Heart left ventricle (tissue), 16 donors: ENCODE measurements around the gene SLC44A2. TPM values are rescaled to one million over a fixed set of nuclear protein-coding genes. Genes with fewer than 3 reads are reported as not detected.

Experiments
- ATAC-seq, 4 donors: fragments of 200-7000 bp; cut with Tn5 transposase; one replicate each; pipeline ENCODE4 v1.9.1; 2020 to 2022; ENCODE audit warnings: moderate library complexity in 4 of 4, mild to moderate bottlenecking in 3 of 4, moderate number of reproducible peaks in 1 of 4
- DNase-seq, 5 donors: peaks; one replicate each; pipeline ENCODE4 v3.0.0-alpha.2; 2020
- H3K27ac ChIP-seq, 12 donors: fragments of 200-600 bp; sonication (generic) in 4 of 12; one replicate each; pipeline versions ENCODE4 v1.5.0 to v1.8.0; 2016 to 2022; ENCODE audit warnings: mild to moderate bottlenecking in 2 of 12
- H3K27me3 ChIP-seq, 9 donors: fragments of 200-600 bp; sonication (generic) in 2 of 9; one replicate each; pipeline versions ENCODE4 v1.5.1 to v1.8.0; 2016 to 2022; ENCODE audit warnings: mild to moderate bottlenecking in 3 of 9
- H3K36me3 ChIP-seq, 9 donors: fragments of 200-600 bp; sonication (generic) in 2 of 9; one replicate each; pipeline versions ENCODE4 v1.5.0 to v1.8.0; 2018 to 2022; ENCODE audit warnings: mild to moderate bottlenecking in 2 of 9
- H3K4me1 ChIP-seq, 12 donors: fragments of 200-600 bp; sonication (generic) in 4 of 12; one replicate each; pipeline versions ENCODE4 v1.5.0 to v1.8.0; 2016 to 2022; ENCODE audit warnings: mild to moderate bottlenecking in 3 of 12
- H3K4me3 ChIP-seq, 12 donors: fragments of 200-600 bp; sonication (generic) in 4 of 12; one replicate each; pipeline versions ENCODE4 v1.5.0 to v1.8.0; 2017 to 2022; ENCODE audit warnings: mild to moderate bottlenecking in 9 of 12, moderate library complexity in 4 of 12
- H3K9me3 ChIP-seq, 12 donors: fragments of 200-600 bp; sonication (generic) in 4 of 12; one replicate each; pipeline versions ENCODE4 v1.5.0 to v1.8.0; 2016 to 2022; ENCODE audit warnings: mild to moderate bottlenecking in 1 of 12
- CTCF ChIP-seq, 12 donors: fragments of 200-600 bp; sonication (generic) in 4 of 12; IDR thresholded peaks; one replicate each; pipeline versions ENCODE4 v1.5.0 to v1.8.0; 2018 to 2022; ENCODE audit warnings: antibody characterized with exemption in 12 of 12, mild to moderate bottlenecking in 5 of 12
- POLR2A ChIP-seq, 2 donors: fragments of 450-650 bp; IDR thresholded peaks; one replicate each; pipeline ENCODE4 v1.6.1; 2017; ENCODE audit warnings: antibody characterized with exemption in 2 of 2, mild to moderate bottlenecking in 2 of 2, moderate library complexity in 2 of 2
- WGBS, 4 donors: extraction: QIAGEN DNeasy Blood & Tissue Kit in 2 of 4; methylation state at CpG; one replicate each; pipeline versions ENCODE4 v1.1.5 to v1.1.7; 2013 to 2018; 5-methylcytosine and 5-hydroxymethylcytosine counted together
- intact Hi-C, 10 donors: fragments of 100-400 bp; cut with DNase I; formaldehyde crosslinking; loops; one replicate each; pipeline versions ENCODE4 v1.11.1 to v1.14.2; 2022
- polyA plus RNA-seq, 2 donors: library from polyadenylated mRNA; stranded (reverse); fragments of 200-250 nt; gene quantifications; one replicate each; pipeline ENCODE4 v1.2.3, GENCODE V29; 2013
- total RNA-seq, 9 donors: library from RNA; depleted of rRNA in 2 of 9; stranded (reverse); fragments of >200 nt in 2 of 9; fragmentation: NEBNext Ultra II Directional in 3 of 9; extraction: Animal tissue kit (Norgen Biotek cat#: 25700) in 3 of 9; gene quantifications; one replicate each; pipeline versions ENCODE4 v1.1.0 to v1.2.4, GENCODE V29; 2016 to 2023
- donor health status: ischemic (EF 13 %, LVEDD 7.1; RV severe dilation, severe dysfunction).
- donor health status: healthy with polysubstance abuse.
- donor health status: DM: no; HTN: yes; CAD: no.
- donor health status: DM: no; HTN: no; CAD: no.
- donor health status: ischemic (EF 25% LVEDD 6.9; RV normal size, moderate dysfunction).
- donor health status: ischemic (EF 25% LVEDD 5.7; RV mildly dilated, moderate dysfunction).
- donor health status: healthy.
- donor health status: DM: yes; HTN: yes; CAD: no.
- donor health status: ischemic (EF 35%, LVEDD 5.7; RV mildly dilated, moderate dysfunction).
- donor health status: nonischemic (EF 11% LVEDD 7.7; RV severe dilation, severe dysfunction).
- donor health status: DM: yes; HTN: yes; CAD: no.
- donor health status: PGD.
- donor health status: ischemic (EF 29% LVEDD 5.4; RV normal size, mild dysfunction).
- donor health status: nonischemic (EF 23%, LVEDD 6.1; RV moderate dilation, normal function).

SLC44A2 gene
- total and polyA plus RNA-seq, 11 donors, result 43.1 to 130 (median 82.5) TPM

- H3K4me1 ChIP-seq, result peaks cover 0 to 51% (median 36%) of the 10 kb centered on the region in 12 donors
- H3K27me3 ChIP-seq, result no peaks in the 10 kb centered on the region
- intact Hi-C loops, result loop anchor here in 2 of 10 donors (5.0 kb wide), 2 partner anchors 43 to 87 kb away; partner anchors contain the start of genes CDKN2D (in 1 of the 2) and KRI1 (in 1 of the 2)
- ATAC-seq (peak; percentile 90 to 95 (median 93)), DNase-seq (peak; percentile 99 to 100 (median 100))
- 0 to 1% (median 0%) methylated on average over 61 to 91 of the region's 91 CpGs for WGBS, 4 donors
- peak within 1 kb of the TSS; percentile 75 to 100 (median 94) for H3K4me3 ChIP-seq
- peak within 1 kb of the TSS; percentile 86 to 99 (median 98) for H3K27ac ChIP-seq
- H3K36me3 ChIP-seq, result peaks cover 0 to 19% (median 0%) of the 10 kb centered on the region in 9 donors
- no peaks in the 10 kb centered on the region for H3K9me3 ChIP-seq
- TF ChIP-seq CTCF (IDR thresholded peaks at IDR 0.05) (no peak), POLR2A (IDR thresholded peaks at IDR 0.05) (peak in 1 of 2 donors; percentile 82)
Measured at GRCh38 chr19:10653732-10654609, 28.6 kb downstream of the SLC44A2 start, which contains the start of gene ILF3. ILF3 (plus strand) TSS chr19:10654346; CDS start chr19:10670606, 16,260 bp downstream.

- H3K36me3 ChIP-seq, result peaks cover 0 to 19% (median 0%) of the 10 kb centered on the region in 9 donors
- intact Hi-C loops, result loop anchor here in 5 of 10 donors (5.0 kb wide), 3 partner anchors 37 to 88 kb away; partner anchors contain the start of genes CDKN2D (in 1 of the 5) and KRI1 (in 1 of the 5)
- DNase-seq (peak; percentile 45 to 77 (median 56)), ATAC-seq (peak in 1 of 4 donors; percentile 32)
- H3K27ac ChIP-seq, result peak overlapping the region; percentile 86 to 99 (median 98)
- peak overlapping the region; percentile 75 to 100 (median 94) for H3K4me3 ChIP-seq
- H3K9me3 ChIP-seq, result no peaks in the 10 kb centered on the region
- peaks cover 0 to 59% (median 37%) of the 10 kb centered on the region in 12 donors for H3K4me1 ChIP-seq
- no peaks in the 10 kb centered on the region for H3K27me3 ChIP-seq
- WGBS, 4 donors, result 1 to 3% (median 1%) methylated on average over 18 to 73 of the region's 73 CpGs
- TF ChIP-seq POLR2A (IDR thresholded peaks at IDR 0.05) (no peak), CTCF (IDR thresholded peaks at IDR 0.05) (no peak)
Measured at GRCh38 chr19:10654610-10655456, 29.5 kb downstream of the SLC44A2 start.

GRCh38 chr19:10655457-10656312 is 30.3 kb downstream of the SLC44A2 start:
- Histone ChIP-seq H3K4me1 (peaks cover 0 to 68% (median 46%) of the 10 kb centered on the region in 12 donors), H3K4me3 (peak overlapping the region in 11 of 12 donors; percentile 75 to 100 (median 92)), H3K36me3 (peaks cover 0 to 26% (median 7%) of the 10 kb centered on the region in 9 donors), H3K27ac (peak overlapping the region in 10 of 12 donors; percentile 28 to 99 (median 98)), H3K27me3 (no peaks in the 10 kb centered on the region), H3K9me3 (no peaks in the 10 kb centered on the region)
- no peak for ATAC-seq
- DNase-seq, result no peak
- TF ChIP-seq CTCF (IDR thresholded peaks at IDR 0.05) (no peak), POLR2A (IDR thresholded peaks at IDR 0.05) (no peak)
- intact Hi-C loops, result loop anchor here in 3 of 10 donors (5.0 kb wide), 2 partner anchors 37 to 42 kb away; no protein-coding TSS in a partner anchor
- 3 to 8% (median 5%) methylated on average over 16 of the region's 16 CpGs for WGBS, 4 donors
